Panc1 (cell line): ENCODE measurements around the gene SART1. TPM values are rescaled to one million over a fixed set of nuclear protein-coding genes. Genes with fewer than 3 reads are reported as not detected.

Experiments used
- ATAC-seq: fragments of 200-7000 bp; cut with Tn5 transposase; 2 replicates; pipeline ENCODE4 v1.9.1; 2020; ENCODE audit warnings: mild to moderate bottlenecking, moderate library complexity
- BruUV-seq: library from RNA; stranded (reverse); fragments of 400-500 nt; replicated peaks from 2 replicates; lab custom pipeline; 2021; lab: Mats Ljungman, UMichigan
- CTCF ChIA-PET: fragments of 300-600 bp; sonication (Branson Sonifier 250); formaldehyde crosslinking; loops from one replicate; lab custom pipeline; 2022; ENCODE audit warnings: antibody characterized with exemption; lab: Charles Lee
- POLR2A ChIA-PET: fragments of 300-600 bp; sonication (Branson Sonifier 250); formaldehyde crosslinking; loops from one replicate; lab custom pipeline; 2022; ENCODE audit warnings: antibody characterized with exemption; lab: Charles Lee
- DNase-seq: peaks from one replicate; pipeline ENCODE4 v3.0.0-alpha.2; 2010; ENCODE audit warnings: low read depth, low spot score
- H3K27ac ChIP-seq: 2 replicates; pipeline ENCODE4 v1.5.1; 2011; ENCODE audit warnings: mild to moderate bottlenecking, low read length, inconsistent platforms
- H3K27me3 ChIP-seq: fragments of 200-500 bp; sonication (Bioruptor generic); 2 replicates; pipeline ENCODE4 v1.6.0; 2014; ENCODE audit warnings: low read length, inconsistent platforms; ENCODE audit not compliant: control insufficient read depth, insufficient read depth
- H3K36me3 ChIP-seq: fragments of 200-500 bp; sonication (Bioruptor generic); 2 replicates; pipeline ENCODE4 v1.5.1; 2014; ENCODE audit warnings: inconsistent platforms, mild to moderate bottlenecking, low read length, moderate library complexity; ENCODE audit not compliant: control insufficient read depth, insufficient read depth
- H3K4me1 ChIP-seq: 2 replicates; pipeline ENCODE4 v1.5.1; 2011; ENCODE audit warnings: inconsistent platforms, mild to moderate bottlenecking, low read length, moderate library complexity; ENCODE audit not compliant: control insufficient read depth, insufficient read depth
- H3K4me3 ChIP-seq, 2 experiments: 2 replicates each; pipeline ENCODE4 v1.5.1; 2011 to 2012; ENCODE audit warnings: low read depth in 2 of 2, low read length in 2 of 2, mild to moderate bottlenecking in 2 of 2, inconsistent platforms in 1 of 2, moderate library complexity in 1 of 2
- H3K9me3 ChIP-seq: fragments of 200-500 bp; sonication (Bioruptor generic); 2 replicates; pipeline ENCODE4 v1.5.1; 2014; ENCODE audit warnings: low read depth, mild to moderate bottlenecking, inconsistent platforms, low read length, moderate library complexity; ENCODE audit not compliant: control insufficient read depth, insufficient read depth
- POLR2AphosphoS5 ChIP-seq: IDR thresholded peaks from 2 replicates; pipeline ENCODE4 v1.6.1; 2012; ENCODE audit warnings: mild to moderate bottlenecking, low read depth, low read length, moderate library complexity
- REST ChIP-seq, 2 experiments: IDR thresholded peaks; 2 replicates each; pipeline ENCODE4 v1.6.1; 2011 to 2012; ENCODE audit warnings: low read depth in 2 of 2, control low read depth in 1 of 2, low read length in 1 of 2, mild to moderate bottlenecking in 1 of 2, moderate library complexity in 1 of 2; ENCODE audit not compliant: insufficient read depth in 1 of 2
- SIN3A ChIP-seq: IDR thresholded peaks from 2 replicates; pipeline ENCODE4 v1.6.1; 2012; ENCODE audit warnings: low read depth, mild to moderate bottlenecking, low read length, moderate library complexity, borderline replicate concordance; ENCODE audit not compliant: insufficient read depth
- TCF7L2 ChIP-seq: IDR thresholded peaks from 2 replicates; pipeline ENCODE4 v1.6.1; 2011; ENCODE audit warnings: mild to moderate bottlenecking, low read depth, low read length, inconsistent platforms
- in situ Hi-C: cut with HindIII; loops from 2 replicates; pipeline ENCODE4 v1.10.0; 2016; ENCODE audit warnings: low sequenced_read_pairs, low pct_unique_long_range_greater_than_20kb
- intact Hi-C: fragments of 100-400 bp; cut with micrococcal nuclease; formaldehyde crosslinking; loops from one replicate; pipeline ENCODE4 v1.10.0; 2022; ENCODE audit not compliant: unreplicated experiment
- total RNA-seq: library from RNA; stranded (reverse); gene quantifications from one replicate; pipeline ENCODE4 v1.2.1, GENCODE V29; 2021; ENCODE audit not compliant: unreplicated experiment
- TF ChIP-seq, protein P1 (sequence below): fragments of 450-650 bp; IDR thresholded peaks from 2 replicates; pipeline ENCODE4 v1.5.1; 2017; ENCODE audit warnings: mild to moderate bottlenecking

SART1 gene
- total RNA-seq, 1 experiment from 2014 or later: 76.4 TPM

GRCh38 chr11:65916391-65916790, 45.1 kb upstream of the SART1 start:
- BruUV-seq: no TSS peak
- ChIA-PET POLR2A (interaction anchor here (0.6 to 3.8 kb wide), 7 partner anchors 10 to 1725 kb away, joined by 4 to 35 read pairs (median 8); partner anchors contain the start of genes FIBP and FOSL1), CTCF (interaction anchor here (1.0 to 1.5 kb wide), 2 partner anchors 16 to 26 kb away, joined by 3 to 4 read pairs; partner anchors contain the start of genes CCDC85B and FOSL1)
- Histone ChIP-seq H3K27me3 (no peaks in the 10 kb centered on the region), H3K4me1 (peaks cover 77% of the 10 kb centered on the region), H3K27ac (peak overlapping the region; percentile 99), H3K36me3 (peaks cover 3% of the 10 kb centered on the region; the same call in 1 of the 2 replicates), H3K4me3 (peak overlapping the region; percentile 86 to 97), H3K9me3 (no peaks in the 10 kb centered on the region)
- intact Hi-C loops (no loop called here), in situ Hi-C loops (no loop called here)
- ATAC-seq: peak; percentile 3
- TF ChIP-seq TCF7L2 (no peak), POLR2AphosphoS5 (peak; percentile 17)
- DNase-seq: no peak

DNA sequence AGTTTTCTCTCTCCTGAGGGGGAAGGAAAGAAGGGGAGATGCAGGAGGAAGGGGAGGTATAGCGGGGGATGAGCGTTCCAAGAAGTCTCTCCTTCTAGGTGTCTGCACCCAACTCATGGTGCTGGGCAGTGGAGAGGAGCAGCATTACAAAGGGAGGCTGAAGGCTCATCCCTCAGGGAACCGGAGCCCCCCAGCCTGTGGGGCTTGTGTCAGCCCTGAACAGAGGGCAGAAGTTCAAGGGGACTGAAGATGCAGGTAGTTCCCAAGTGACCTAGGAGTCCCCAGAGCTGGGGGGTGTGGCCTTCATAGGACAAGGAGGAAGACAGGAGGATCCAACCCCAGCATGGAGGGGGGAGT, 44.5 kb upstream of the SART1 start:
- peaks cover 3% of the 10 kb centered on the region; the same call in 1 of the 2 replicates for H3K36me3 ChIP-seq
- in situ Hi-C loops: no loop called here
- peak overlapping the region; percentile 86 to 97 for H3K4me3 ChIP-seq
- DNase-seq (no peak), ATAC-seq (no peak)
- intact Hi-C loops: no loop called here
- no peak for TF ChIP-seq TCF7L2
- no peak for TF ChIP-seq POLR2AphosphoS5
- TF ChIP-seq, protein P1, sequence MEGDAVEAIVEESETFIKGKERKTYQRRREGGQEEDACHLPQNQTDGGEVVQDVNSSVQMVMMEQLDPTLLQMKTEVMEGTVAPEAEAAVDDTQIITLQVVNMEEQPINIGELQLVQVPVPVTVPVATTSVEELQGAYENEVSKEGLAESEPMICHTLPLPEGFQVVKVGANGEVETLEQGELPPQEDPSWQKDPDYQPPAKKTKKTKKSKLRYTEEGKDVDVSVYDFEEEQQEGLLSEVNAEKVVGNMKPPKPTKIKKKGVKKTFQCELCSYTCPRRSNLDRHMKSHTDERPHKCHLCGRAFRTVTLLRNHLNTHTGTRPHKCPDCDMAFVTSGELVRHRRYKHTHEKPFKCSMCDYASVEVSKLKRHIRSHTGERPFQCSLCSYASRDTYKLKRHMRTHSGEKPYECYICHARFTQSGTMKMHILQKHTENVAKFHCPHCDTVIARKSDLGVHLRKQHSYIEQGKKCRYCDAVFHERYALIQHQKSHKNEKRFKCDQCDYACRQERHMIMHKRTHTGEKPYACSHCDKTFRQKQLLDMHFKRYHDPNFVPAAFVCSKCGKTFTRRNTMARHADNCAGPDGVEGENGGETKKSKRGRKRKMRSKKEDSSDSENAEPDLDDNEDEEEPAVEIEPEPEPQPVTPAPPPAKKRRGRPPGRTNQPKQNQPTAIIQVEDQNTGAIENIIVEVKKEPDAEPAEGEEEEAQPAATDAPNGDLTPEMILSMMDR: no peak
- no peak for TF ChIP-seq SIN3A
- no peak for TF ChIP-seq REST (IDR thresholded peaks at IDR 0.05; ENCODE audit: insufficient read depth in 1 of 2, low read depth in 2 of 2, low read length in 1 of 2)
- H3K4me1 ChIP-seq: peaks cover 72% of the 10 kb centered on the region
- H3K27me3 ChIP-seq: no peaks in the 10 kb centered on the region
- POLR2A ChIA-PET: interaction anchor here (1.2 to 3.8 kb wide), 2 partner anchors 15 to 19 kb away, joined by 4 to 35 read pairs; partner anchors contain the start of gene FOSL1
- H3K27ac ChIP-seq: peak overlapping the region; percentile 99
- no peaks in the 10 kb centered on the region for H3K9me3 ChIP-seq
- CTCF ChIA-PET: no interaction called here
- no TSS peak for BruUV-seq
